SU-DHL-6 (cell line): Measurements from ENCODE around the gene PACS2.

Experiments
- H2AFZ ChIP-seq: fragments of 200-600 bp; sonication (generic); 2 replicates; pipeline ENCODE4 v1.6.1; 2014; ENCODE audit warnings: low read depth, mild to moderate bottlenecking, moderate library complexity, mixed read lengths, antibody characterized with exemption, low read length; ENCODE audit not compliant: severe bottlenecking
- H3F3A ChIP-seq: fragments of 200-600 bp; shearing (Covaris generic); 2 replicates; pipeline ENCODE4 v1.6.0; 2016; ENCODE audit warnings: antibody characterized with exemption, mild to moderate bottlenecking; ENCODE audit not compliant: insufficient read depth
- H3K27ac ChIP-seq: fragments of 200-600 bp; sonication (generic); 2 replicates; pipeline ENCODE4 v1.5.1; 2016; ENCODE audit warnings: low read depth, mild to moderate bottlenecking, low read length, moderate library complexity, mixed read lengths
- H3K27me3 ChIP-seq: fragments of 200-600 bp; sonication (generic), shearing (Covaris generic); 2 replicates; pipeline ENCODE4 v1.6.0; 2014; ENCODE audit warnings: mild to moderate bottlenecking, low read length
- H3K36me3 ChIP-seq: fragments of 200-600 bp; sonication (generic); 2 replicates; pipeline ENCODE4 v1.6.1; 2014; ENCODE audit warnings: mild to moderate bottlenecking, low read length, mixed read lengths
- H3K4me2 ChIP-seq: fragments of 300-600, 200-600 bp; shearing (Covaris generic), sonication (generic); 2 replicates; pipeline ENCODE4 v1.6.0; 2014; ENCODE audit warnings: low read length, low read depth, mild to moderate bottlenecking; ENCODE audit not compliant: poor library complexity, severe bottlenecking
- H3K4me3 ChIP-seq: fragments of 200-600 bp; sonication (generic); 2 replicates; pipeline ENCODE4 v1.5.1; 2014; ENCODE audit warnings: antibody characterized with exemption, low read length, mild to moderate bottlenecking, mixed read lengths; ENCODE audit not compliant: insufficient read depth, poor library complexity, severe bottlenecking
- H3K79me2 ChIP-seq: fragments of 200-600 bp; sonication (generic); 2 replicates; pipeline ENCODE4 v1.6.1; 2014; ENCODE audit warnings: mild to moderate bottlenecking, low read length, moderate library complexity; ENCODE audit not compliant: insufficient read depth
- H3K9ac ChIP-seq: fragments of 200-600 bp; sonication (generic); 2 replicates; pipeline ENCODE4 v1.7.0; 2014; ENCODE audit warnings: mild to moderate bottlenecking, low read length
- H3K9me2 ChIP-seq: fragments of 200-600 bp; sonication (generic); replicated peaks from 2 replicates; pipeline ENCODE4 v1.6.1; 2014; ENCODE audit warnings: low read length; ENCODE audit not compliant: insufficient read depth
- H3K9me3 ChIP-seq: fragments of 200-600 bp; sonication (generic); 2 replicates; pipeline ENCODE4 v1.6.1; 2014; ENCODE audit warnings: low read length, mixed read lengths; ENCODE audit not compliant: insufficient read depth
- H4K20me1 ChIP-seq: fragments of 200-600 bp; sonication (generic); 2 replicates; pipeline ENCODE4 v1.6.1; 2014; ENCODE audit warnings: low read depth, mild to moderate bottlenecking, antibody characterized with exemption, low read length, moderate library complexity, mixed read lengths
- CTCF ChIP-seq: fragments of 200-600 bp; sonication (generic); IDR thresholded peaks from one replicate; pipeline ENCODE4 v1.5.1; 2017; ENCODE audit warnings: antibody characterized with exemption, mild to moderate bottlenecking, low read length, moderate library complexity; ENCODE audit not compliant: insufficient read depth, poor library complexity, severe bottlenecking
- EZH2phosphoT487 ChIP-seq: fragments of 200-600 bp; sonication (generic), shearing (Covaris generic); conservative IDR thresholded peaks from 2 replicates; pipeline ENCODE4 v1.6.1; 2018; ENCODE audit warnings: mild to moderate bottlenecking, antibody characterized with exemption, low read length, moderate library complexity, mixed read lengths

Gene PACS2

GRCh38 chr14:105353136-105353535 lies 38.6 kb downstream of the PACS2 start:
- Histone ChIP-seq H3K36me3 (no peaks in the 10 kb centered on the region), H3K9me2 (no peaks in the 10 kb centered on the region), H4K20me1 (no peaks in the 10 kb centered on the region), H3F3A (no peaks in the 10 kb centered on the region), H3K27me3 (no peaks in the 10 kb centered on the region), H3K79me2 (no peaks in the 10 kb centered on the region), H3K4me2 (no peak overlapping the region), H3K9ac (no peak overlapping the region), H3K27ac (no peak overlapping the region), H2AFZ (no peak overlapping the region), H3K4me3 (no peak overlapping the region), H3K9me3 (no peaks in the 10 kb centered on the region)
- TF ChIP-seq CTCF (no peak), EZH2phosphoT487 (no peak)

GRCh38 chr14:105354541-105354940 lies 40.0 kb downstream of the PACS2 start:
- Histone ChIP-seq H3F3A (no peaks in the 10 kb centered on the region), H4K20me1 (no peaks in the 10 kb centered on the region), H3K4me2 (no peak overlapping the region), H3K4me3 (no peak overlapping the region), H3K9me2 (no peaks in the 10 kb centered on the region), H2AFZ (no peak overlapping the region), H3K36me3 (no peaks in the 10 kb centered on the region), H3K9me3 (no peaks in the 10 kb centered on the region), H3K27ac (no peak overlapping the region), H3K27me3 (no peaks in the 10 kb centered on the region), H3K9ac (no peak overlapping the region), H3K79me2 (no peaks in the 10 kb centered on the region)
- TF ChIP-seq EZH2phosphoT487 = no peak
- TF ChIP-seq CTCF = no peak

- Histone ChIP-seq H3F3A (no peaks in the 10 kb centered on the region), H3K27me3 (no peaks in the 10 kb centered on the region), H3K9me2 (no peaks in the 10 kb centered on the region), H3K9ac (no peak overlapping the region), H4K20me1 (no peaks in the 10 kb centered on the region), H3K9me3 (no peaks in the 10 kb centered on the region), H2AFZ (no peak overlapping the region), H3K4me2 (no peak overlapping the region), H3K27ac (no peak overlapping the region), H3K79me2 (no peaks in the 10 kb centered on the region), H3K36me3 (no peaks in the 10 kb centered on the region), H3K4me3 (no peak overlapping the region)
- no peak for TF ChIP-seq CTCF
- TF ChIP-seq EZH2phosphoT487 = no peak
These were observed 40.6 kb downstream of the PACS2 start for GRCh38 chr14:105355049-105355575.
